ENCODE data around the gene GLYATL1B.

Gene GLYATL1B

DNA sequence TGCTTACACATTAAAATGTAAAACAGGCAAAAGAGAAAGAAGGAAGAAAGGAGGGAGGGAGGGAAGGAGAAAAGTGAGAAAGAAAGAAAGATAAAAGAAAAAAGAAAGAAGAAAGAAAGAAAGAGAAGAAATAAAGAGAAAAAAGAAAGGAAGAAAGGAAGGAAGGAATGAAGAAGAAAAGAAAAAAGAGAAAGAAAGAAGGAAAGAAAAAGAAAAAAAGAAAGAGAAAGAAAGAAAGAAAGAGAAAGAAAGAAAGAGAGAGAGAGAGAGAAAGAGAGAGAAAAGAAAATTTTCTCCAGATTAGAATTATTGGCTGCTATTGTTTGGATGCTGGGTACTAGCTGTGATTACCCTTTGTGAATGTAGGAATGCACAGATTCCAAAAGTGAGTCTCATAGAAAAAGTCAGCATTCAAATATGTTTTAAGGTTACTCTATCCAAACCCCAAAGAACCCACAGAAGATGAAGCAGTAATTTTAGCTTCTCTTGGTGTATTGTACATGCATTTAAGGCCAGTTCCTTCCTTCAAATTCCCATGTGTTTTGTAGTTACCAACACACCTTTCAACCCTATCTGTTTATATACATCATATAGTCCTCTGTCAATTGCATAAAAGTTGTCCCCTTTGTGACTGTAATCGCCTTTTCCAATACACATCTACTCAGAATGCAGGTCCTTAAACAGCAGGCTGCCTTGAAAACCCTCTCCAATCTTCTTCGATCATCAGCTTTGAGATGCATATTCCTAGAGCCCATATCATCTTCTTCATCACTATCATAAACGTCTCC is 55.8 kb downstream of the GLYATL1B start:
- DNase-seq (ENCODE audit: low read depth, low spot score) = no peak
- peak overlapping the region; percentile 74 for H3K4me3 ChIP-seq (ENCODE audit: low read length)

- peak; percentile 87 for DNase-seq (ENCODE audit: low read depth, low spot score)
Measured at GRCh38 chr11:59142530-59143507, 56.7 kb downstream of the GLYATL1B start, which contains the start of gene FAM111A. TSS of gene FAM111A (plus strand) at chr11:59142856. CDS start at chr11:59148873, 6,017 bp downstream.

DNA sequence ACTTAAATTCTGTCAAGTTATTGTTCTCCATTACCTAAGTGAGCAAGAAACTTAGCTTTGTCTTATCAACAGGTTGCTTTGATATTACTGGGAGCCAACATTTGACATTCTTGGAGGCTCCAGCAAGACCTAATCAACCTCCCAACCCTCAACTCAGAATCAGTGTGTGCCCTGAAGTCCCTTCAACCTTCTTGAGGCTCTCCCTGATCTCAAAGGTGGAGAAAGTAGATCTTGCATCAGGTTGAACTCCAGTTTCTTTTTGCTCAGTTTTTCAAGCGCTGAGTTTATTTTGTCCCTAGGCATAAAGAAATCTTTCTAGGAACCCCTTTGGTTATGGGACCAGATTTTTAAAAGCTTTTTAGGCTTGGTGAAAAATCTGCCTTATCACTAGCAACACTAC is 58.0 kb downstream of the GLYATL1B start:
- peak; percentile 11 for DNase-seq (ENCODE audit: low read depth, low spot score)
- peak overlapping the region; percentile 74 for H3K4me3 ChIP-seq (ENCODE audit: low read length)

More at GRCh38 chr11:59142530-59143507, 56.7 kb downstream of the GLYATL1B start, which contains the start of gene FAM111A:
- peak within 1 kb of the TSS; percentile 74 for H3K4me3 ChIP-seq (ENCODE audit: low read length)
